ENCODE measurements around the gene SPAG6. TPM values are rescaled to one million over a fixed set of nuclear protein-coding genes. Genes with fewer than 3 reads are reported as not detected.
A peak's percentile ranks its signal among the peaks of the same experiment; 100 is the strongest.

Gene SPAG6
- total RNA-seq, 1 experiment from 2014 or later = 0.74 TPM

DNA sequence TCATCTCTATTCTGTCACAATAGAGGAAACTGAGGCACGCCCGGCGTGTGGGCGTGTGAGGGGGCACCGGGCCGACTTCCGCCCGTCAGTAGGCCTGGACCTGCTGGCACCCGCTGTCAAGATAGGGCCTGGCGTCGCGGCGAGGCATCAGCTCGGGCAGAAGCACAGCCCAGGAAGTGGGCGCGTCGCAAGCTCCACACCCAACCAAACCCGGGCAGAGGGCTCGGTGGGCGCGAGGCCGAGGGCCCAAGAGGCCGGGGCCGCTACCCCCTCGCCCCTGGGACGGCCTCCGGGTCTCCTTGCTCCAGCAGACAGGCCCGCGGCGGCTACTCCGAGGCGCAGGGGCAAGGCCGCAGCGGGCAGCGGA, 91.2 kb downstream of the SPAG6 start:
- ChIA-PET POLR2A (no interaction called here), CTCF (no interaction called here)
- no peaks in the 10 kb centered on the region for H3K9me3 Mint-ChIP-seq
- H3K36me3 Mint-ChIP-seq = no peaks in the 10 kb centered on the region
- ATAC-seq (no peak), DNase-seq (ENCODE audit: low spot score) (no peak)
- peaks cover 26% of the 10 kb centered on the region for H3K4me1 Mint-ChIP-seq
- H3K27ac Mint-ChIP-seq = no peak overlapping the region
- peak overlapping the region; percentile 43 for H3K4me3 Mint-ChIP-seq
- H3K27me3 Mint-ChIP-seq (ENCODE audit: low read depth) = peaks cover 77% of the 10 kb centered on the region
- TF ChIP-seq, protein P1, sequence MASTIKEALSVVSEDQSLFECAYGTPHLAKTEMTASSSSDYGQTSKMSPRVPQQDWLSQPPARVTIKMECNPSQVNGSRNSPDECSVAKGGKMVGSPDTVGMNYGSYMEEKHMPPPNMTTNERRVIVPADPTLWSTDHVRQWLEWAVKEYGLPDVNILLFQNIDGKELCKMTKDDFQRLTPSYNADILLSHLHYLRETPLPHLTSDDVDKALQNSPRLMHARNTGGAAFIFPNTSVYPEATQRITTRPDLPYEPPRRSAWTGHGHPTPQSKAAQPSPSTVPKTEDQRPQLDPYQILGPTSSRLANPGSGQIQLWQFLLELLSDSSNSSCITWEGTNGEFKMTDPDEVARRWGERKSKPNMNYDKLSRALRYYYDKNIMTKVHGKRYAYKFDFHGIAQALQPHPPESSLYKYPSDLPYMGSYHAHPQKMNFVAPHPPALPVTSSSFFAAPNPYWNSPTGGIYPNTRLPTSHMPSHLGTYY (CRISPR knock-in tag; IDR thresholded peaks at IDR 0.05) = no peak
- TF ChIP-seq SMAD4 (CRISPR knock-in tag; IDR thresholded peaks at IDR 0.05) (peak; percentile 83; the same call in 1 of the 2 replicates), TEAD1 (CRISPR knock-in tag; IDR thresholded peaks at IDR 0.05) (no peak), ATF1 (CRISPR knock-in tag; IDR thresholded peaks at IDR 0.05) (0 out of 2 replicates have a peak, but pooled peaks have one; percentile 72), IRF2 (CRISPR knock-in tag; IDR thresholded peaks at IDR 0.05; ENCODE audit: borderline replicate concordance, low read depth) (no peak), FOXJ3 (CRISPR knock-in tag; IDR thresholded peaks at IDR 0.05; ENCODE audit: borderline replicate concordance) (no peak), SOX15 (CRISPR knock-in tag; IDR thresholded peaks at IDR 0.05) (no peak)
- TF ChIP-seq, protein P2, sequence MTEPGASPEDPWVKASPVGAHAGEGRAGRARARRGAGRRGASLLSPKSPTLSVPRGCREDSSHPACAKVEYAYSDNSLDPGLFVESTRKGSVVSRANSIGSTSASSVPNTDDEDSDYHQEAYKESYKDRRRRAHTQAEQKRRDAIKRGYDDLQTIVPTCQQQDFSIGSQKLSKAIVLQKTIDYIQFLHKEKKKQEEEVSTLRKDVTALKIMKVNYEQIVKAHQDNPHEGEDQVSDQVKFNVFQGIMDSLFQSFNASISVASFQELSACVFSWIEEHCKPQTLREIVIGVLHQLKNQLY (CRISPR knock-in tag; IDR thresholded peaks at IDR 0.05) = 0 out of 2 replicates have a peak, but pooled peaks have one; percentile 3
- TF ChIP-seq, protein P3, sequence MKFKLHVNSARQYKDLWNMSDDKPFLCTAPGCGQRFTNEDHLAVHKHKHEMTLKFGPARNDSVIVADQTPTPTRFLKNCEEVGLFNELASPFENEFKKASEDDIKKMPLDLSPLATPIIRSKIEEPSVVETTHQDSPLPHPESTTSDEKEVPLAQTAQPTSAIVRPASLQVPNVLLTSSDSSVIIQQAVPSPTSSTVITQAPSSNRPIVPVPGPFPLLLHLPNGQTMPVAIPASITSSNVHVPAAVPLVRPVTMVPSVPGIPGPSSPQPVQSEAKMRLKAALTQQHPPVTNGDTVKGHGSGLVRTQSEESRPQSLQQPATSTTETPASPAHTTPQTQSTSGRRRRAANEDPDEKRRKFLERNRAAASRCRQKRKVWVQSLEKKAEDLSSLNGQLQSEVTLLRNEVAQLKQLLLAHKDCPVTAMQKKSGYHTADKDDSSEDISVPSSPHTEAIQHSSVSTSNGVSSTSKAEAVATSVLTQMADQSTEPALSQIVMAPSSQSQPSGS (CRISPR knock-in tag; IDR thresholded peaks at IDR 0.05; ENCODE audit: borderline replicate concordance, low read depth) = no peak

DNA sequence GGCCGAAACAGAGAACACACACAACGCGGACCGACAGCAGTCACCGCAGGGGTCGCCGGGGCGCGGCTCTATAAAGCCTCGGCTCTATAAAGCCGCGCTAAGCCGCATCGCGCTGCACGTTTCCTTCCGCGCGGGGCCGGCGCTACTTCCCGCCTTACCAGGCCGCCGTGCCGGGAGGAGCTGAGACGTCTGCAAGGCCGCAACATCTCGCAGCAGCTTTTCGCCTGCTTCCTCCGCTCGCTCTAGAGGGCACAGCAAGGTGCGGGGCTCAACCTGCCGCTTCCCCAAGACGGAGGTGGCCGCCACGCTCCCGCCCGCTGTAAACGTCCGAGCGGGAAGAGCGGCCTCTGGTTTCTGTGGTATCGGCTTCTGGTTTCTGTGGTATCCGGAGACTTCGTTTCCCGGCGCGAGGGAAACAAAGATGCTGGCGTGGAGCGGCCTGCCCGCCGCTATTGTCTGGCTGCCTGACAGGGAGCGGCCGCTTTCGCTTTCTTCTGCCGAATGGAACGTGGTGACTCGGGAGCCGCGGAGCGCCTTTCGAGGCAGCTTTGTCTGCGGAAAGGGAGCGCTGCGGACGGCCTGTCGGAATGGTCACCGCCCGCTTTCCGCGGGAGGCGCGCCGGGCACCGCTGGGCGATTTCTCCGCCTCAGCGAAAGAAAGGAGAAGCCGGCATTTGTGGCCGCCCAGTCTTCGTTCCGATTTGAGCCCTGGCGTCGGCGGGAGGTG, 91.8 kb downstream of the SPAG6 start:
- no peak overlapping the region for H3K27ac Mint-ChIP-seq
- POLR2A ChIA-PET = interaction anchor here (0.6 to 0.7 kb wide), 2 partner anchors 45 to 97 kb away, joined by 3 read pairs; no protein-coding TSS in a partner anchor
- TF ChIP-seq TEAD1 (CRISPR knock-in tag; IDR thresholded peaks at IDR 0.05) (peak; percentile 92; the same call in 1 of the 2 replicates), PRRX2 (CRISPR knock-in tag; IDR thresholded peaks at IDR 0.05) (no peak), ELF4 (CRISPR knock-in tag; IDR thresholded peaks at IDR 0.05; ENCODE audit: low read depth) (peak; percentile 73; the same call in 1 of the 2 replicates), ZNF423 (CRISPR knock-in tag; IDR thresholded peaks at IDR 0.05) (no peak), SMAD4 (CRISPR knock-in tag; IDR thresholded peaks at IDR 0.05) (no peak; the same call in none of the 2 replicates), GTF2I (CRISPR knock-in tag; conservative IDR thresholded peaks at IDR 0.05) (no peak), NFE2L1 (CRISPR knock-in tag; IDR thresholded peaks at IDR 0.05) (peak; percentile 83; the same call in 1 of the 2 replicates), FOXK1 (CRISPR knock-in tag; IDR thresholded peaks at IDR 0.05) (peak; percentile 88), CBFB (CRISPR knock-in tag; IDR thresholded peaks at IDR 0.05; ENCODE audit: low read depth) (peak; percentile 80; the same call in 1 of the 2 replicates), OVOL2 (CRISPR knock-in tag; IDR thresholded peaks at IDR 0.05; ENCODE audit: borderline replicate concordance) (no peak)
- TF ChIP-seq, protein P4, sequence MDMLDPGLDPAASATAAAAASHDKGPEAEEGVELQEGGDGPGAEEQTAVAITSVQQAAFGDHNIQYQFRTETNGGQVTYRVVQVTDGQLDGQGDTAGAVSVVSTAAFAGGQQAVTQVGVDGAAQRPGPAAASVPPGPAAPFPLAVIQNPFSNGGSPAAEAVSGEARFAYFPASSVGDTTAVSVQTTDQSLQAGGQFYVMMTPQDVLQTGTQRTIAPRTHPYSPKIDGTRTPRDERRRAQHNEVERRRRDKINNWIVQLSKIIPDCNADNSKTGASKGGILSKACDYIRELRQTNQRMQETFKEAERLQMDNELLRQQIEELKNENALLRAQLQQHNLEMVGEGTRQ (CRISPR knock-in tag; IDR thresholded peaks at IDR 0.05) = peak; percentile 27
- TF ChIP-seq, protein P5, sequence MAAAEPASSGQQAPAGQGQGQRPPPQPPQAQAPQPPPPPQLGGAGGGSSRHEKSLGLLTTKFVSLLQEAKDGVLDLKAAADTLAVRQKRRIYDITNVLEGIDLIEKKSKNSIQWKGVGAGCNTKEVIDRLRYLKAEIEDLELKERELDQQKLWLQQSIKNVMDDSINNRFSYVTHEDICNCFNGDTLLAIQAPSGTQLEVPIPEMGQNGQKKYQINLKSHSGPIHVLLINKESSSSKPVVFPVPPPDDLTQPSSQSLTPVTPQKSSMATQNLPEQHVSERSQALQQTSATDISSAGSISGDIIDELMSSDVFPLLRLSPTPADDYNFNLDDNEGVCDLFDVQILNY (CRISPR knock-in tag; IDR thresholded peaks at IDR 0.05) = peak; percentile 89
- TF ChIP-seq, protein P6, sequence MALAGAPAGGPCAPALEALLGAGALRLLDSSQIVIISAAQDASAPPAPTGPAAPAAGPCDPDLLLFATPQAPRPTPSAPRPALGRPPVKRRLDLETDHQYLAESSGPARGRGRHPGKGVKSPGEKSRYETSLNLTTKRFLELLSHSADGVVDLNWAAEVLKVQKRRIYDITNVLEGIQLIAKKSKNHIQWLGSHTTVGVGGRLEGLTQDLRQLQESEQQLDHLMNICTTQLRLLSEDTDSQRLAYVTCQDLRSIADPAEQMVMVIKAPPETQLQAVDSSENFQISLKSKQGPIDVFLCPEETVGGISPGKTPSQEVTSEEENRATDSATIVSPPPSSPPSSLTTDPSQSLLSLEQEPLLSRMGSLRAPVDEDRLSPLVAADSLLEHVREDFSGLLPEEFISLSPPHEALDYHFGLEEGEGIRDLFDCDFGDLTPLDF (CRISPR knock-in tag; IDR thresholded peaks at IDR 0.05) = peak; percentile 83; the same call in 1 of the 2 replicates
- TF ChIP-seq, protein P7, sequence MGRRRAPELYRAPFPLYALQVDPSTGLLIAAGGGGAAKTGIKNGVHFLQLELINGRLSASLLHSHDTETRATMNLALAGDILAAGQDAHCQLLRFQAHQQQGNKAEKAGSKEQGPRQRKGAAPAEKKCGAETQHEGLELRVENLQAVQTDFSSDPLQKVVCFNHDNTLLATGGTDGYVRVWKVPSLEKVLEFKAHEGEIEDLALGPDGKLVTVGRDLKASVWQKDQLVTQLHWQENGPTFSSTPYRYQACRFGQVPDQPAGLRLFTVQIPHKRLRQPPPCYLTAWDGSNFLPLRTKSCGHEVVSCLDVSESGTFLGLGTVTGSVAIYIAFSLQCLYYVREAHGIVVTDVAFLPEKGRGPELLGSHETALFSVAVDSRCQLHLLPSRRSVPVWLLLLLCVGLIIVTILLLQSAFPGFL (CRISPR knock-in tag; IDR thresholded peaks at IDR 0.05; ENCODE audit: borderline replicate concordance) = no peak
- TF ChIP-seq, protein P8, sequence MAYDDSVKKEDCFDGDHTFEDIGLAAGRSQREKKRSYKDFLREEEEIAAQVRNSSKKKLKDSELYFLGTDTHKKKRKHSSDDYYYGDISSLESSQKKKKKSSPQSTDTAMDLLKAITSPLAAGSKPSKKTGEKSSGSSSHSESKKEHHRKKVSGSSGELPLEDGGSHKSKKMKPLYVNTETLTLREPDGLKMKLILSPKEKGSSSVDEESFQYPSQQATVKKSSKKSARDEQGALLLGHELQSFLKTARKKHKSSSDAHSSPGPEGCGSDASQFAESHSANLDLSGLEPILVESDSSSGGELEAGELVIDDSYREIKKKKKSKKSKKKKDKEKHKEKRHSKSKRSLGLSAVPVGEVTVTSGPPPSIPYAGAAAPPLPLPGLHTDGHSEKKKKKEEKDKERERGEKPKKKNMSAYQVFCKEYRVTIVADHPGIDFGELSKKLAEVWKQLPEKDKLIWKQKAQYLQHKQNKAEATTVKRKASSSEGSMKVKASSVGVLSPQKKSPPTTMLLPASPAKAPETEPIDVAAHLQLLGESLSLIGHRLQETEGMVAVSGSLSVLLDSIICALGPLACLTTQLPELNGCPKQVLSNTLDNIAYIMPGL (CRISPR knock-in tag; IDR thresholded peaks at IDR 0.05) = peak; percentile 91
- TF ChIP-seq, protein P9, sequence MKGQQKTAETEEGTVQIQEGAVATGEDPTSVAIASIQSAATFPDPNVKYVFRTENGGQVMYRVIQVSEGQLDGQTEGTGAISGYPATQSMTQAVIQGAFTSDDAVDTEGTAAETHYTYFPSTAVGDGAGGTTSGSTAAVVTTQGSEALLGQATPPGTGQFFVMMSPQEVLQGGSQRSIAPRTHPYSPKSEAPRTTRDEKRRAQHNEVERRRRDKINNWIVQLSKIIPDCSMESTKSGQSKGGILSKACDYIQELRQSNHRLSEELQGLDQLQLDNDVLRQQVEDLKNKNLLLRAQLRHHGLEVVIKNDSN (CRISPR knock-in tag; IDR thresholded peaks at IDR 0.05) = peak; percentile 53; the same call in 1 of the 2 replicates

More for the DNA sequence above, 91.8 kb downstream of the SPAG6 start:
- Mint-ChIP-seq H3K27me3 (ENCODE audit: low read depth) (peaks cover 82% of the 10 kb centered on the region), H3K36me3 (no peaks in the 10 kb centered on the region), H3K4me1 (peaks cover 26% of the 10 kb centered on the region), H3K4me3 (peak overlapping the region; percentile 79), H3K9me3 (no peaks in the 10 kb centered on the region)
- DNase-seq (ENCODE audit: low spot score) (peak; percentile 91), ATAC-seq (peak; percentile 87)
- CTCF ChIA-PET = interaction anchor here (0.7 to 1.2 kb wide), 2 partner anchors 91 to 333 kb away, joined by 3 read pairs; partner anchors contain the start of gene SPAG6

Measured in WTC11 (cell line).